NCI-H1417 (cell line): ENCODE results near the gene WDR72.

Source experiments
- DNase-seq, 3 experiments: peaks; one replicate each; lab custom pipeline; 2025; lab: John Stamatoyannopoulos, UW

Gene WDR72

GRCh38 chr15:53590380-53590779 is 169.1 kb downstream of the WDR72 start:
- DNase-seq, result no peak

- no peak for DNase-seq
Measured at GRCh38 chr15:53589520-53590057, 169.9 kb downstream of the WDR72 start.

GRCh38 chr15:53588773-53589172 is 170.7 kb downstream of the WDR72 start:
- no peak for DNase-seq

- peak in 2 of 3 experiments; percentile 11 to 48 for DNase-seq
Measured at GRCh38 chr15:53586799-53587198, 172.7 kb downstream of the WDR72 start.

DNA sequence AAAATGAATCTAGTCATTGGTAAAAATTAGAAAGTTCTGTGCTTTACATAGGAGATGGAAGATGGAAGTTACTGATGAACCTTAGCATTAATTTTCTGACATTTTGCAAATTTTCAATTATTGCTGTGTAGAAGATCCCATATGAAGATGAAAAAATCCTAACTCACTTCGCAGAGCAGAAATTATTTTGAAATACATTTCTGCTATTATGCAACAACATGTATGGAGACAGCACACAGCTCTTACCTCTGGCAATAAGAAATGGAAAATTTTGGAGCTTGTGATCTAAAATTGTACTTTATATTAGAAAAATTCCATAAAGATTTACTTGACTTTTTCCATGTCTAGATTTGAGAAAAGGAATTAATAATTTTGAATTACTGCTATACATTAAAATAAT is 177.9 kb downstream of the WDR72 start:
- no peak for DNase-seq

DNA sequence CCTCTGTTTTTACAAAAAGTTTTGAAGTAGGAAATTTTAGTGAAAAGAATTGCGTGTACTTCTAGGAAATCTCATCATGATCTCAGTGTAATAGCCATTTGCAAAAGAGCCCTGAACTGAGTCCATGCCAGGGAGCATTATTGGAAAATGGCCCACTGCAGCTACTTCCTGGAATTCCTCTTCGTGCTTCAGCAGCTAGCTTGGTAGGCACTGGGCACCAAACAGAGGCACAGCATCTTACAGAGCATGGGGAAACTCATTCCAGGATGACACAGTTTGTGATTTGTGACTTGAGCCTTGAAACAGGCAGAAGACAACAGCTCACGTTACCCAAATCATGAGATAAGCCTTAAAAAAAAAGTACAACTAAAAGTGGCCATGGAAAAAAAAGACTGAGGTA is 179.1 kb downstream of the WDR72 start:
- DNase-seq, result no peak

- no peak for DNase-seq
Measured at GRCh38 chr15:53576841-53577240, 182.6 kb downstream of the WDR72 start.

- DNase-seq, result no peak
Measured at GRCh38 chr15:53573091-53573490, 186.4 kb downstream of the WDR72 start.

- DNase-seq, result no peak
Measured at GRCh38 chr15:53569751-53570480, 189.5 kb downstream of the WDR72 start.

GRCh38 chr15:53566912-53567311 is 192.6 kb downstream of the WDR72 start:
- no peak for DNase-seq

DNA sequence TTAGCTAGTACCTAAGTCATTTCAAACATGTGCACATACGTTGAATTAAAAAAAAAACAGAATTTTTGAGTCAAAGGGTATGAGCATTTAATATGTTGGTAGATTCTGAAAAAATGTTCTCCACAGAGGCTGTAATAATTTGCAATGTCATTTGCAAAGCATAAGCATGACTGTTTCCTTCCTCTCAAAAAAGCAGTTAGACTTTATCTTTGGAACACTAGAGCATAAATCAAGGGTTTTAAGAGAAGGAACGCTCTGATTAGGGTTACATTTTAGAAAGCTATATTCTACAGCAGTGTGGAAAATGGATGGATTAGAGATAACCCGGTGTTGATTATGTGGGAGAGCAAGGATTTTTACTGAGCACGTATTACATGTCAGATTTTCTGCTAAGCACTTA is 193.7 kb downstream of the WDR72 start:
- DNase-seq, result no peak

GRCh38 chr15:53564647-53565046 is 194.8 kb downstream of the WDR72 start:
- DNase-seq, result no peak

DNA sequence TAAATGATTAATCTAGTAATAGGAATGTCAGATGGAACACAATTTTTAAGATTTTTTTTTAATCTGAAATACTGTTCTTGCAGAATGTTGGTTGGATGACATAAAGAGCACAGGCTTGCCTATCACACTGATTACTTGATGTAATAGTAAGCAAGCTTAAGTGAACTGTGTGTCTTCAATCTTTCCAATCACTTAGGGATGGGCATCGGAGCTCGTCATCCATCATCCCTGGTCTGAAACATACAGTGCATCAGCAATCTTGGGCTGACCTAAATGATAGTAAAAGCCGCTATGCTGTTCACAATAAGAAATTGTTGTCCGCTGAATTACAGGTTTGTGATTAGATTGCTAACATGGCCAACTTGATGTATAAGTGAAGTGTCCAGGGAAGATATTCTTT is 195.8 kb downstream of the WDR72 start:
- DNase-seq, result no peak

GRCh38 chr15:53559364-53560277 is 199.8 kb downstream of the WDR72 start:
- DNase-seq, result no peak

DNA sequence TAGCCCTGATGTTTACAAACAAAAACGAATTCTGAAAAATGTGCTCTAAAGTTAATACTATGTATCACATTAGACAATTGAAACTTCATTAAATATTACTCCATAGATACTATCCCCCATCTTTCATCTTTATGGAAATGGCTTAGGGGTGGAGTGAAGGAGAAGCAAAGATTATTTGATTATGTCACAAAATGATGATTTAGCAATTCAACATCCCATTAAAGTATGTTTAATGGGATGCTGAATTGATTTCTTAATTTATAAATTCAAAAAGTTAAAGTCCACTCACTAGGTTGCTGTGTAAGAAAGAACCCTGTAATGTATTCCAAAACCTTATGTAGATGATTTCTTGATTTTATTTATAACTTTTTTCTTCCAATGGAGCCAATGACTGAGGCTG is 201.1 kb downstream of the WDR72 start:
- no peak for DNase-seq

GRCh38 chr15:53555226-53555625 is 204.2 kb downstream of the WDR72 start:
- DNase-seq, result no peak

- DNase-seq, result peak in 1 of 3 experiments; percentile 37
Measured at GRCh38 chr15:53549697-53550305, 209.7 kb downstream of the WDR72 start.

DNA sequence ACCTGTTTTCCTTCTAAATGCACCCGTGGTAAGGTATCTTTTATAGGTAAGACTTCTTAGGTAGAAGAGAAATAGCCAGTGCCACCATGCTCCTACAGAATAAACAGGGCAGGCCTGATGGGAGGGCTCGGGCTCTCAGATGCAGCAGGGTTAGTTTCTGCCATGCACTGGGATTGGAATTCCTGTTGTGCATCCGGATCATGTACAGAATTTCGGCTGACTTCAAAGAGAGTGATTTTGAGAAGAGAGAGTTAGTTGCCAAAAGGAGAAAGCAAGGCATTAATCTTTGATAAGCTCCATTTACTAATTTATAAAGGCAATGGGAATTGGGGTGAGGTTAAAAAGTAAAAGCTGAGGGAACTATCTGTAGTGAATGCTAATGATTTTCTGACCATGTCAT is 211.2 kb downstream of the WDR72 start:
- DNase-seq, result no peak

DNA sequence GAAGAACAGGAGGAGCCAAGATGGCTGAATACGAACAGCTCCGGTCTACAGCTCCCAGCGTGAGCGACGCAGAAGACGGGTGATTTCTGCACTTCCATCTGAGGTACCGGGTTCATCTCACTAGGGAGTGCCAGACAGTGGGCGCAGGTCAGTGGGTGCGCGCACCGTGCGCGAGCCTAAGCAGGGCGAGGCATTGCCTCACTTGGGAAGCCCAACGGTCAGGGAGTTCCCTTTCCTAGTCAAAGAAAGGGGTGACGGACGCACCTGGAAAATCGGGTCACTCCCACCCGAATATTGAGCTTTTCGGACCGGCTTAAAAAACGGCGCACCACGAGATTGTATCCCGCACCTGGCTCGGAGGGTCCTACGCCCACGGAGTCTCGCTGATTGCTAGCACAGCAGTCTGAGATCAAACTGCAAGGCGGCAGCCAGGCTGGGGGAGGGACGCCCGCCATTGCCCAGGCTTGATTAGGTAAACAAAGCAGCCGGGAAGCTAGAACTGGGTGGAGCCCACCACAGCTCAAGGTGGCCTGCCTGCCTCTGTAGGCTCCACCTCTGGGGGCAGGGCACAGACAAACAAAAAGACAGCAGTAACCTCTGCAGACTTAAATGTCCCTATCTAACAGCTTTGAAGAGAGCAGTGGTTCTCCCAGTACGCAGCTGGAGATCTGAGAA is 218.7 kb downstream of the WDR72 start:
- DNase-seq, result peak in 2 of 3 experiments; percentile 2 to 60

GRCh38 chr15:53539878-53540277 is 219.6 kb downstream of the WDR72 start:
- DNase-seq, result no peak

- DNase-seq, result peak in 1 of 3 experiments; percentile 41
Measured at GRCh38 chr15:53536479-53537120, 222.9 kb downstream of the WDR72 start.
